ENCODE data around the gene RFNG. TPM values are rescaled to one million over a fixed set of nuclear protein-coding genes. Genes with fewer than 3 reads are reported as not detected.
A peak's percentile ranks its signal among the peaks of the same experiment; 100 is the strongest.

RFNG gene
- total RNA-seq, 2 donors from 2014 or later = 37.9 to 43.1 TPM

DNA sequence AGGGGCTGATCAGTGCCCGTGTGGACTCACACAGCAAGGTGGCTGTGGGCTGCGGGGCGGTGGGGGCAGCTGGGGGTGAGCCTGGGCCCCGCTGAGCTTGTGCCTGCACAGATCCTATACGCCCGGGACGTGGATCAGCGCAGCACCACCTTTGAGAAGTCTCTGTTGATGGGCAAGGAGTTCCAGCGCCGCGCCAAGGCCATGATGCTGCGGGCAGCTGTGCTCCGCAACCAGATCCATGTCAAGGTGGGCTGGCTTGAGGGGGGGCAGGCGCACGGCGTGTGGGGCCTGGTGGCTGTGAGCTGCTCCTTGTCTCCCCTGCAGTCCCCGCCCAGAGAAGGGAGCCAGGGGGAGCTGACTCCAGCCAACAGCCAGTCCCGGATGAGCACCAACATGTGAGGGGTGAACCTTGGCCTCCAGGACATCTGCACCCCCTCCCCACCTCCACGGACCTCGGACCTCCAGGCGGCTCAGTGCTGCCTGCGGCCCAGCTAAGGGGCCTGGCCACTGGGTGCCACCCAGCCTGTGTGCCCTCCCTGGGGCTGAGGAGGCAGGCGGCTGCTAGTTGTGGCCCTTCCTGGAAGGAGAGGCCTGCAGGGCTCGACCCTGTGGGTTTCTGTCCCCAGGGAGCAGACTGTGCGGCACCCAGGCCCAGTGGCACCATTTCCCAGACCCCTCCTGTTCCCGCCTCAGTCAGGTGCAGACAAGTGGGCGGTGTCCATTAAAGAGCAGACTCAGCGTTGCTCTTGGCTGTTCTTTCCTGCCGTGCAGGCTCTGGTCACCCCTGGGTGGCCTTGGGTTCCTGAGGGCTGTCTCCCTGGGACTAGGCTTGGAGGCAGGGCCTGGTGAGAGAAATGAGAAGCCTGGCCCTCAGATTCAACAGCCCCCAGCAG is 5.4 kb upstream of the RFNG start:
- Histone ChIP-seq H3K4me1 (peaks cover 18% of the 10 kb centered on the region), H3K27ac (no peak overlapping the region), H3K9me3 (no peaks in the 10 kb centered on the region), H3K27me3 (no peaks in the 10 kb centered on the region), H3K4me3 (no peak overlapping the region), H3K36me3 (replicated peaks in 1 of 2; ENCODE audit: insufficient read depth in 1 of 2, low read depth in 2 of 2) (peaks cover 8 to 28% of the 10 kb centered on the region in 2 donors)
- ATAC-seq (no peak), DNase-seq (no peak)
- intact Hi-C loops (cut with DNase I) = no loop called here
- 82 to 91% methylated on average over 13 to 26 of the region's 29 CpGs for WGBS, 2 donors
- TF ChIP-seq, protein P1, sequence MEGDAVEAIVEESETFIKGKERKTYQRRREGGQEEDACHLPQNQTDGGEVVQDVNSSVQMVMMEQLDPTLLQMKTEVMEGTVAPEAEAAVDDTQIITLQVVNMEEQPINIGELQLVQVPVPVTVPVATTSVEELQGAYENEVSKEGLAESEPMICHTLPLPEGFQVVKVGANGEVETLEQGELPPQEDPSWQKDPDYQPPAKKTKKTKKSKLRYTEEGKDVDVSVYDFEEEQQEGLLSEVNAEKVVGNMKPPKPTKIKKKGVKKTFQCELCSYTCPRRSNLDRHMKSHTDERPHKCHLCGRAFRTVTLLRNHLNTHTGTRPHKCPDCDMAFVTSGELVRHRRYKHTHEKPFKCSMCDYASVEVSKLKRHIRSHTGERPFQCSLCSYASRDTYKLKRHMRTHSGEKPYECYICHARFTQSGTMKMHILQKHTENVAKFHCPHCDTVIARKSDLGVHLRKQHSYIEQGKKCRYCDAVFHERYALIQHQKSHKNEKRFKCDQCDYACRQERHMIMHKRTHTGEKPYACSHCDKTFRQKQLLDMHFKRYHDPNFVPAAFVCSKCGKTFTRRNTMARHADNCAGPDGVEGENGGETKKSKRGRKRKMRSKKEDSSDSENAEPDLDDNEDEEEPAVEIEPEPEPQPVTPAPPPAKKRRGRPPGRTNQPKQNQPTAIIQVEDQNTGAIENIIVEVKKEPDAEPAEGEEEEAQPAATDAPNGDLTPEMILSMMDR (IDR thresholded peaks at IDR 0.05) = no peak
- no peak for TF ChIP-seq POLR2A (IDR thresholded peaks at IDR 0.05)

DNA sequence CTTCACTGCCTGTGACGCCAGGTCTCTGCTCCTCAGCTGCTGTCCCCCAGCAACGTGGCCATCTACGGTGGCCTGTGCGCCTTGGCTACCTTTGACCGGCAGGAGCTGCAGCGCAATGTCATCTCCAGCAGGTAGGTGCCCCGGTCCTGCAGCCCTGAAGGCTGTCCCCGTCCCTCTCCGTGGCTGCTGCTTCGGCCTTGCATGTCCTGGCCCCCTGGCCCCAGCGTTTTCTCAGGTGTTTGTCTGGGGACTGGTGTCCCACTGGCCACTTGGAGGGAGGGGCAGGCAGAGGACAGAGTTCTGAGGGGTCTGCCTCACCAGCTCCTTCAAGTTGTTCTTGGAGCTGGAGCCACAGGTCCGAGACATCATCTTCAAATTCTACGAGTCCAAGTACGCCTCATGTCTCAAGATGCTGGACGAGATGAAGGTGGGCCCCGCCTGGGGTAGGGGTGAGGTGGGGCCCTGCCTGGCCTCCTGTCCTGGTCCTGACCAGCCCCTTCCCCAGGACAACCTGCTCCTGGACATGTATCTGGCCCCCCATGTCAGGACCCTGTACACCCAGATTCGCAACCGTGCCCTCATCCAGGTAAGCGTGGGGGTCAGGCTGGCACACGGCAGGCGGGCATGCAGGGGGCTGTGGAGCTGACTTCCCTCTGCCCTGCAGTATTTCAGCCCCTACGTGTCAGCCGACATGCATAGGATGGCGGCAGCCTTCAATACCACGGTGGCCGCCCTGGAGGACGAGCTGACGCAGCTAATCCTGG is 4.5 kb upstream of the RFNG start:
- no peak overlapping the region for H3K27ac ChIP-seq
- peaks cover 8 to 24% of the 10 kb centered on the region in 2 donors for H3K36me3 ChIP-seq (replicated peaks in 1 of 2; ENCODE audit: insufficient read depth in 1 of 2, low read depth in 2 of 2)
- peaks cover 18% of the 10 kb centered on the region for H3K4me1 ChIP-seq
- H3K4me3 ChIP-seq = no peak overlapping the region
- no peak for DNase-seq
- TF ChIP-seq POLR2A (IDR thresholded peaks at IDR 0.05) = no peak
- TF ChIP-seq, protein P1 (IDR thresholded peaks at IDR 0.05) = no peak
- H3K27me3 ChIP-seq = no peaks in the 10 kb centered on the region
- 90 to 96% methylated on average over 17 to 27 of the region's 28 CpGs for WGBS, 2 donors
- ATAC-seq = no peak
- H3K9me3 ChIP-seq = no peaks in the 10 kb centered on the region
- intact Hi-C loops (cut with DNase I) = no loop called here

DNA sequence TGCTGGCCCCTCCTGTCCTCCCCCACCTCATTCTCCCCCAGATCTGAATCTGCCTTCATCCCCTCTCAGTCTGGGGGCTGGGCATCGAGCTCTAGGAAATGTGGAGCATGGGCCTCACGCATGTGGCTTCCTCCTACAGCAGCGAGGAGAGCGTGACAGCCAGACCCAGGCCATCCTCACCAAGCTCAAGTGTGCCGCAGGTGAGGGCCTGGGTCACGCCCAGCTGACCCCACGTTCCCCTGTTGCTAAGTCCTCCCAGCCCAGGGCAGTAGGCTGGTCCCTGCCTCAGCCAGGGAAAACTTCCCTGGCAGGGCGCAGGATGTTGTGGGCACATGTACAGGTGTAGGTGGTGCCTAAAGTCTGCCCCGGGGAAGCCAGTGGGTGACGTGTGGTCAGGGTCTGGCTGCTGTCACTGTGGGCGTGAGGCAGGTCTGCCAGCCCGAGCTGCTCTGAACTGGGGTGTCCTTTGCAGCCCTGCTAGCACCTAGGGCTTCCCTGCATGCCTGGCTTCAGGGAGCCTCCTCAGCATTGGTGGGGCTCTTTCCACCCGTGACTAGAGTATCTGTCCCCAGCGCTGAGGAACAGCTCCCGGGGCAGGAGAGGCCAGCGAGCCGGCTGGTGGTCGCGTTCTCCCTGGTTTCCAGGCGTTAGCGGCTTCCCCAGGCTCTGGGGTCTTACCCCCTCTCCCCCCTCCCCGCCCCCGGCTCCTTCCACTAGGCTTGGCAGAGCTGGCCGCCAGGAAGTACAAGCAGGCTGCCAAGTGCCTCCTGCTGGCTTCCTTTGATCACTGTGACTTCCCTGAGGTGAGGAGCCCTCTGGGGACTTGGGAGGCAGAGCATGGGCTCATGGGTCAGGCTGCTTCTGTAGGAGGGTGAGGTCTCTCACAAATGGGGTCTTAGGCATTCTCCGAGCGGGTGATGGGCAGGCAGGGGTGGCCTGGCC is 3.7 kb upstream of the RFNG start:
- 87 to 88% methylated on average over 11 to 18 of the region's 26 CpGs for WGBS, 2 donors
- peaks cover 7 to 22% of the 10 kb centered on the region in 2 donors for H3K36me3 ChIP-seq (replicated peaks in 1 of 2; ENCODE audit: insufficient read depth in 1 of 2, low read depth in 2 of 2)
- no peak for DNase-seq
- TF ChIP-seq POLR2A (IDR thresholded peaks at IDR 0.05) = no peak
- TF ChIP-seq, protein P1 (IDR thresholded peaks at IDR 0.05) = no peak
- H3K4me1 ChIP-seq = peaks cover 25% of the 10 kb centered on the region
- no peak for ATAC-seq
- H3K27ac ChIP-seq = no peak overlapping the region
- no peaks in the 10 kb centered on the region for H3K27me3 ChIP-seq
- intact Hi-C loops (cut with DNase I) = no loop called here
- H3K9me3 ChIP-seq = no peaks in the 10 kb centered on the region
- no peak overlapping the region for H3K4me3 ChIP-seq

DNA sequence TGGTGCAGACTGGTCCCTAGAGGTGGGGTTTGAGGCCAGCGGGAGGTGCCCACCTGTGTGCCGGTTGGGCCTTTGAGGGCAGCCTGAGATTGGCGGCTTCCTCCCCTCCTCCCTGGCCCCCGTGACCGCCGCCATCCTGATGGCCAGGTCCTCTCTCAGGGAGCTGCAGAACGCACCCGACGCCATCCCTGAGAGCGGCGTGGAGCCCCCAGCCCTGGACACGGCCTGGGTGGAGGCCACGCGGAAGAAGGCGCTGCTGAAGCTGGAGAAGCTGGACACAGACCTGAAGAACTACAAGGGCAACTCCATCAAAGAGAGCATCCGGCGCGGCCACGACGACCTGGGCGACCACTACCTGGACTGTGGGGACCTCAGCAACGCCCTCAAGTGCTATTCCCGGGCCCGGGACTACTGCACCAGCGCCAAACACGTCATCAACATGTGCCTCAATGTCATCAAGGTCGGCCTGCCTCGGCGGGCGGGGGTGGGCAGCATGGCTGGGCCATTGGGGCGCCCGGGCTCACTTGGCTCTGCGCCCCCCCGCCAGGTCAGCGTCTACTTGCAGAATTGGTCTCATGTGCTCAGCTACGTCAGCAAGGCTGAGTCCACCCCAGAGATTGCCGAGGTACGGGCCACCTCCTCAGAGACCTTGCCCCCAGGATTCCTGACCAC is 2.9 kb upstream of the RFNG start:
- Histone ChIP-seq H3K27ac (no peak overlapping the region), H3K9me3 (no peaks in the 10 kb centered on the region), H3K4me1 (peaks cover 33% of the 10 kb centered on the region), H3K27me3 (no peaks in the 10 kb centered on the region), H3K4me3 (no peak overlapping the region), H3K36me3 (replicated peaks in 1 of 2; ENCODE audit: insufficient read depth in 1 of 2, low read depth in 2 of 2) (peaks cover 5 to 19% of the 10 kb centered on the region in 2 donors)
- no peak for TF ChIP-seq POLR2A (IDR thresholded peaks at IDR 0.05)
- TF ChIP-seq, protein P1 (IDR thresholded peaks at IDR 0.05) = no peak
- no peak for ATAC-seq
- WGBS, 2 donors = 83 to 88% methylated on average over 7 to 36 of the region's 38 CpGs
- DNase-seq = peak in 1 of 4 donors; percentile 8
- intact Hi-C loops (cut with DNase I) = no loop called here
